ENCODE data around the gene GNG12. TPM values are rescaled to one million over a fixed set of nuclear protein-coding genes. Genes with fewer than 3 reads are reported as not detected.

The GNG12 gene
- total RNA-seq, 1 donor from 2014 or later, result 40.5 TPM

- peak overlapping the region; percentile 43 for H3K27ac Mint-ChIP-seq
These were observed 19.0 kb downstream of the GNG12 start for GRCh38 chr1:67814121-67814772.

DNA sequence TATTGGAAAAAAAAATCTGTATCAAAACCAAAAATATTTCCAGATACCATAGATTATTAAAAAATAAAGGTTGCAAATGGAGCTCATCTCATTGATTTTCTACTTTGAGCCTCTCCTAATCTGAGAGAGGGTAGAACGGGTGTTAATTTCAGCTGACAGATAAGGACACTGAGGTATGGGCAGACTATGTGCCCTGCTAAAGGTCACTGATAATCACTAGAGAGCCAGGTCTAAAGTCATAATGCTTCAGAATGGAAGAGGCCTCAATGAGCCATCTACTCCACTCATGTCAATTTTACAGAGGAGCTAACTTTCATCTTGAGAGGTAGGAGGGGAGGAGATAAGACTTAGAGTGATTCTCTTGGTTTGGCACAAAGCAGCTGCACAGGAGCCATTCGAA, 21.0 kb downstream of the GNG12 start:
- Mint-ChIP-seq H3K9me3 (peaks cover 23% of the 10 kb centered on the region), H3K36me3 (peaks cover 26% of the 10 kb centered on the region), H3K27ac (no peak overlapping the region), H3K27me3 (ENCODE audit: low read depth) (no peaks in the 10 kb centered on the region), H3K4me1 (peaks cover 15% of the 10 kb centered on the region), H3K4me3 (no peak overlapping the region)
- DNase-seq (ENCODE audit: low spot score in 2 of 2, unreplicated experiment in 2 of 2), result no peak
- TF ChIP-seq, protein P1, sequence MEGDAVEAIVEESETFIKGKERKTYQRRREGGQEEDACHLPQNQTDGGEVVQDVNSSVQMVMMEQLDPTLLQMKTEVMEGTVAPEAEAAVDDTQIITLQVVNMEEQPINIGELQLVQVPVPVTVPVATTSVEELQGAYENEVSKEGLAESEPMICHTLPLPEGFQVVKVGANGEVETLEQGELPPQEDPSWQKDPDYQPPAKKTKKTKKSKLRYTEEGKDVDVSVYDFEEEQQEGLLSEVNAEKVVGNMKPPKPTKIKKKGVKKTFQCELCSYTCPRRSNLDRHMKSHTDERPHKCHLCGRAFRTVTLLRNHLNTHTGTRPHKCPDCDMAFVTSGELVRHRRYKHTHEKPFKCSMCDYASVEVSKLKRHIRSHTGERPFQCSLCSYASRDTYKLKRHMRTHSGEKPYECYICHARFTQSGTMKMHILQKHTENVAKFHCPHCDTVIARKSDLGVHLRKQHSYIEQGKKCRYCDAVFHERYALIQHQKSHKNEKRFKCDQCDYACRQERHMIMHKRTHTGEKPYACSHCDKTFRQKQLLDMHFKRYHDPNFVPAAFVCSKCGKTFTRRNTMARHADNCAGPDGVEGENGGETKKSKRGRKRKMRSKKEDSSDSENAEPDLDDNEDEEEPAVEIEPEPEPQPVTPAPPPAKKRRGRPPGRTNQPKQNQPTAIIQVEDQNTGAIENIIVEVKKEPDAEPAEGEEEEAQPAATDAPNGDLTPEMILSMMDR (IDR thresholded peaks at IDR 0.05; ENCODE audit: unreplicated experiment), result no peak

More at GRCh38 chr1:67814121-67814772, 19.0 kb downstream of the GNG12 start:
- Mint-ChIP-seq H3K9me3 (peaks cover 6% of the 10 kb centered on the region), H3K4me3 (no peak overlapping the region), H3K27me3 (ENCODE audit: low read depth) (no peaks in the 10 kb centered on the region), H3K4me1 (peaks cover 15% of the 10 kb centered on the region), H3K36me3 (peaks cover 16% of the 10 kb centered on the region)
- DNase-seq (ENCODE audit: low spot score in 2 of 2, unreplicated experiment in 2 of 2), result no peak
- TF ChIP-seq, protein P1 (IDR thresholded peaks at IDR 0.05; ENCODE audit: unreplicated experiment), result no peak

DNA sequence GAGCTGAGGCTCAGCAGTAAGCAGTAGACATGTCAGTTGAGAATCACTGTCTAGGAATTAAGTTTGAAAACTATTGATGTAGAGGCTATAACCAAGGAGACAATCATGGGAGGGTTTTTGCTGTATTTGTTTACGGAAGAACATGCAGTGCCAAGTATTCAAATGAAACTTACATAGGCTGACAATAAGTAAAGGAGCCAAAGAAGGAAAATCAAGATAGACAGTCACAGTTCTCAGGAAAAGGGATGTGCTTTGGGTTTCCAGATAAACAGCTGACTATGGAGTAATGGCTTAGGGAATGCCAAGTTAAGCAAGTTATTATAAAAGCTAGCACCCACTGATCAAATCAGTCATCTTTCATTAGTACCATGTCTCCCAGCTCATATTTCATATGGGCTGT, 21.5 kb downstream of the GNG12 start:
- TF ChIP-seq, protein P1 (IDR thresholded peaks at IDR 0.05; ENCODE audit: unreplicated experiment), result no peak
- DNase-seq (ENCODE audit: low spot score in 2 of 2, unreplicated experiment in 2 of 2), result no peak
- Mint-ChIP-seq H3K36me3 (peaks cover 25% of the 10 kb centered on the region), H3K9me3 (peaks cover 26% of the 10 kb centered on the region), H3K4me1 (peaks cover 15% of the 10 kb centered on the region), H3K27ac (no peak overlapping the region), H3K27me3 (ENCODE audit: low read depth) (no peaks in the 10 kb centered on the region), H3K4me3 (no peak overlapping the region)

- Mint-ChIP-seq H3K27me3 (ENCODE audit: low read depth) (no peaks in the 10 kb centered on the region), H3K9me3 (peaks cover 44% of the 10 kb centered on the region), H3K4me1 (peaks cover 10% of the 10 kb centered on the region), H3K36me3 (peaks cover 31% of the 10 kb centered on the region), H3K4me3 (no peak overlapping the region), H3K27ac (no peak overlapping the region)
- DNase-seq (ENCODE audit: low spot score in 2 of 2, unreplicated experiment in 2 of 2), result no peak
- TF ChIP-seq, protein P1 (IDR thresholded peaks at IDR 0.05; ENCODE audit: unreplicated experiment), result no peak
These were observed 23.4 kb downstream of the GNG12 start for GRCh38 chr1:67809887-67810286.

GRCh38 chr1:67807282-67807681, 26.0 kb downstream of the GNG12 start:
- Mint-ChIP-seq H3K4me3 (no peak overlapping the region), H3K9me3 (peaks cover 44% of the 10 kb centered on the region)

More at GRCh38 chr1:67807282-67807681, 26.0 kb downstream of the GNG12 start:
- no peak overlapping the region for H3K27ac Mint-ChIP-seq
- TF ChIP-seq, protein P1 (IDR thresholded peaks at IDR 0.05; ENCODE audit: unreplicated experiment), result no peak
- H3K36me3 Mint-ChIP-seq, result peaks cover 31% of the 10 kb centered on the region
- H3K4me1 Mint-ChIP-seq, result peaks cover 9% of the 10 kb centered on the region
- DNase-seq (ENCODE audit: low spot score in 2 of 2, unreplicated experiment in 2 of 2), result no peak
- no peaks in the 10 kb centered on the region for H3K27me3 Mint-ChIP-seq (ENCODE audit: low read depth)
